Keratinocyte (primary cell): Measurements from ENCODE around the gene EYA3. TPM values are rescaled to one million over a fixed set of nuclear protein-coding genes. Genes with fewer than 3 reads are reported as not detected.

Experiments
- DNase-seq: peaks from one replicate; pipeline ENCODE4 v3.0.0-alpha.2; 2011; ENCODE audit warnings: low read depth, missing footprints, low spot score
- FAIRE-seq: peaks from 2 replicates; lab custom pipeline; 2011; peaks lifted over from hg19 to GRCh38; lab: Jason Lieb, UNC
- H2AFZ ChIP-seq: 2 replicates; pipeline ENCODE4 v1.6.0; 2012; ENCODE audit warnings: low read length, control low read depth, inconsistent platforms; ENCODE audit not compliant: control insufficient read depth
- H3K27ac ChIP-seq: 2 replicates; pipeline ENCODE4 v1.5.1; 2011; ENCODE audit warnings: low read length; ENCODE audit not compliant: control insufficient read depth, insufficient read depth
- H3K27me3 ChIP-seq: 3 replicates; pipeline ENCODE4 v1.6.0; 2011; ENCODE audit warnings: low read length; ENCODE audit not compliant: control insufficient read depth, insufficient read depth; ENCODE audit errors: extremely low read depth
- H3K36me3 ChIP-seq, 2 experiments: 2 replicates in 1 of 2; 3 replicates in 1 of 2; pipeline ENCODE4 v1.5.1; 2011; ENCODE audit warnings: low read length in 2 of 2, mild to moderate bottlenecking in 1 of 2; ENCODE audit not compliant: control insufficient read depth in 2 of 2, insufficient read depth in 2 of 2; ENCODE audit errors: extremely low read depth in 1 of 2
- H3K4me1 ChIP-seq: 3 replicates; pipeline ENCODE4 v1.5.1; 2011; ENCODE audit warnings: low read length; ENCODE audit not compliant: control insufficient read depth, insufficient read depth; ENCODE audit errors: extremely low read depth
- H3K4me2 ChIP-seq: 3 replicates; pipeline ENCODE4 v1.6.0; 2011; ENCODE audit warnings: low read depth, low read length; ENCODE audit not compliant: control insufficient read depth, insufficient read depth; ENCODE audit errors: extremely low read depth
- H3K4me3 ChIP-seq, 3 experiments: fragments of 200-600 bp in 1 of 3; sonication (generic) in 1 of 3; 2 replicates in 2 of 3; 3 replicates in 1 of 3; pipeline ENCODE4 v1.5.1; 2011 to 2016; ENCODE audit warnings: low read length in 3 of 3, mild to moderate bottlenecking in 3 of 3, control low read depth in 2 of 3, inconsistent platforms in 1 of 3, low read depth in 1 of 3, mixed read lengths in 1 of 3, mixed run types in 1 of 3, moderate library complexity in 1 of 3; ENCODE audit not compliant: control insufficient read depth in 2 of 3, insufficient read depth in 2 of 3; ENCODE audit errors: extremely low read depth in 1 of 3
- H3K79me2 ChIP-seq: 2 replicates; pipeline ENCODE4 v1.6.0; 2012; ENCODE audit warnings: low read length; ENCODE audit not compliant: control insufficient read depth, insufficient read depth
- H3K9ac ChIP-seq: 3 replicates; pipeline ENCODE4 v1.6.0; 2011; ENCODE audit warnings: low read length; ENCODE audit not compliant: control insufficient read depth, insufficient read depth; ENCODE audit errors: extremely low read depth
- H3K9me1 ChIP-seq: 3 replicates; pipeline ENCODE4 v1.6.0; 2011; ENCODE audit warnings: low read length; ENCODE audit not compliant: control insufficient read depth, insufficient read depth; ENCODE audit errors: extremely low read depth
- H3K9me3 ChIP-seq: 2 replicates; pipeline ENCODE4 v1.5.1; 2012; ENCODE audit warnings: low read depth, low read length; ENCODE audit not compliant: control insufficient read depth
- H4K20me1 ChIP-seq: 3 replicates; pipeline ENCODE4 v1.6.0; 2011; ENCODE audit warnings: low read length; ENCODE audit not compliant: control insufficient read depth, insufficient read depth; ENCODE audit errors: extremely low read depth
- EZH2 ChIP-seq: IDR thresholded peaks from one replicate; pipeline ENCODE4 v1.6.1; 2012; ENCODE audit warnings: inconsistent platforms, mild to moderate bottlenecking, low read length, moderate library complexity
- dilution Hi-C: fragments of 300-500 bp; cut with MboI; formaldehyde crosslinking; loops from one replicate; pipeline ENCODE4 v1.7.0; 2020; ENCODE audit warnings: low sequenced_read_pairs; ENCODE audit not compliant: extremely low pct_ligation_motif_present
- polyA plus RNA-seq, 5 experiments: library from polyadenylated mRNA; depleted of rRNA in 3 of 5; stranded (reverse) in 3 of 5; stranded (forward) in 1 of 5; unstranded in 1 of 5; fragments of >200 nt; gene quantifications; 1 replicate in 1 of 5; 2 replicates in 3 of 5; 3 replicates in 1 of 5; pipeline versions ENCODE4 v1.2.1 to v1.2.3, GENCODE V29; 2011 to 2012; ENCODE audit warnings: missing spikeins in 2 of 5, low read depth in 1 of 5, low replicate concordance in 1 of 5
- TF ChIP-seq, protein P1 (sequence below), 3 experiments: IDR thresholded peaks in 1 of 3; conservative IDR thresholded peaks in 1 of 3; optimal IDR thresholded peaks in 1 of 3; 2 replicates in 2 of 3; 3 replicates in 1 of 3; pipeline versions ENCODE3 to v1.5.1; 2011; ENCODE audit warnings: low read length in 3 of 3, mild to moderate bottlenecking in 3 of 3, moderate library complexity in 2 of 3, control low read depth in 1 of 3, inconsistent platforms in 1 of 3; ENCODE audit not compliant: insufficient read depth in 2 of 3; ENCODE audit errors: extremely low read depth in 1 of 3

EYA3 gene
- polyA plus RNA-seq, 1 donor (not counting 4 experiments of a cell fraction or from before 2014, with no cell fraction given) = 17.6 TPM

DNA sequence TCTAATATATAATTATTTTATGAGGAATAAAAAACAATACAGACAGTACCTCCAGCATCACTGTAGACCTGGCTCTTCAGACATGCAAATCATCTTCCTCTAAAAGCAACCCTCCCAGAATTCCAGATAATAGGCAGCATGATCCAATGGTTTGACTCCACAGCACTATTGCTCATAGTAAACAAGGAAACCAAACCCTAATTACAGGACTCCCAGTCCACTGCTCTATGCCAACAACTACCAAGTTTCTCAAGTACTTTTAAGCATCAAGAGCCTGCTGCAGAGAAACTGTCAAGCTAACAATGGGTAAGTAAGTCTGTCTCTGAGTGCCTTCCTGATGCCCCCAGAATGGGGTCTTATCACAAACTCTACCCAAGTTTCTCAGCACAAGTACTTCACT lies 57.2 kb downstream of the EYA3 start:
- H3K36me3 ChIP-seq = peaks cover 0 to 4% of the 10 kb centered on the region in 2 experiments
- dilution Hi-C loops = no loop called here
- H3K4me3 ChIP-seq = no peak overlapping the region
- H3K79me2 ChIP-seq = no peaks in the 10 kb centered on the region
- no peaks in the 10 kb centered on the region for H4K20me1 ChIP-seq
- H3K9ac ChIP-seq = no peak overlapping the region
- no peak overlapping the region for H2AFZ ChIP-seq
- H3K9me3 ChIP-seq = no peaks in the 10 kb centered on the region
- no peaks in the 10 kb centered on the region for H3K4me1 ChIP-seq
- FAIRE-seq (no peak), DNase-seq (no peak)
- no peaks in the 10 kb centered on the region for H3K9me1 ChIP-seq
- TF ChIP-seq, protein P1, sequence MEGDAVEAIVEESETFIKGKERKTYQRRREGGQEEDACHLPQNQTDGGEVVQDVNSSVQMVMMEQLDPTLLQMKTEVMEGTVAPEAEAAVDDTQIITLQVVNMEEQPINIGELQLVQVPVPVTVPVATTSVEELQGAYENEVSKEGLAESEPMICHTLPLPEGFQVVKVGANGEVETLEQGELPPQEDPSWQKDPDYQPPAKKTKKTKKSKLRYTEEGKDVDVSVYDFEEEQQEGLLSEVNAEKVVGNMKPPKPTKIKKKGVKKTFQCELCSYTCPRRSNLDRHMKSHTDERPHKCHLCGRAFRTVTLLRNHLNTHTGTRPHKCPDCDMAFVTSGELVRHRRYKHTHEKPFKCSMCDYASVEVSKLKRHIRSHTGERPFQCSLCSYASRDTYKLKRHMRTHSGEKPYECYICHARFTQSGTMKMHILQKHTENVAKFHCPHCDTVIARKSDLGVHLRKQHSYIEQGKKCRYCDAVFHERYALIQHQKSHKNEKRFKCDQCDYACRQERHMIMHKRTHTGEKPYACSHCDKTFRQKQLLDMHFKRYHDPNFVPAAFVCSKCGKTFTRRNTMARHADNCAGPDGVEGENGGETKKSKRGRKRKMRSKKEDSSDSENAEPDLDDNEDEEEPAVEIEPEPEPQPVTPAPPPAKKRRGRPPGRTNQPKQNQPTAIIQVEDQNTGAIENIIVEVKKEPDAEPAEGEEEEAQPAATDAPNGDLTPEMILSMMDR (optimal IDR thresholded peaks at IDR 0.05 in 1 of 3, IDR thresholded peaks at IDR 0.05 in 1 of 3, conservative IDR thresholded peaks at IDR 0.05 in 1 of 3; ENCODE audit: extremely low read depth in 1 of 3, insufficient read depth in 2 of 3, low read length in 3 of 3) = no peak
- TF ChIP-seq EZH2 = no peak
- no peak overlapping the region for H3K4me2 ChIP-seq
- H3K27me3 ChIP-seq = no peaks in the 10 kb centered on the region
- no peak overlapping the region for H3K27ac ChIP-seq

DNA sequence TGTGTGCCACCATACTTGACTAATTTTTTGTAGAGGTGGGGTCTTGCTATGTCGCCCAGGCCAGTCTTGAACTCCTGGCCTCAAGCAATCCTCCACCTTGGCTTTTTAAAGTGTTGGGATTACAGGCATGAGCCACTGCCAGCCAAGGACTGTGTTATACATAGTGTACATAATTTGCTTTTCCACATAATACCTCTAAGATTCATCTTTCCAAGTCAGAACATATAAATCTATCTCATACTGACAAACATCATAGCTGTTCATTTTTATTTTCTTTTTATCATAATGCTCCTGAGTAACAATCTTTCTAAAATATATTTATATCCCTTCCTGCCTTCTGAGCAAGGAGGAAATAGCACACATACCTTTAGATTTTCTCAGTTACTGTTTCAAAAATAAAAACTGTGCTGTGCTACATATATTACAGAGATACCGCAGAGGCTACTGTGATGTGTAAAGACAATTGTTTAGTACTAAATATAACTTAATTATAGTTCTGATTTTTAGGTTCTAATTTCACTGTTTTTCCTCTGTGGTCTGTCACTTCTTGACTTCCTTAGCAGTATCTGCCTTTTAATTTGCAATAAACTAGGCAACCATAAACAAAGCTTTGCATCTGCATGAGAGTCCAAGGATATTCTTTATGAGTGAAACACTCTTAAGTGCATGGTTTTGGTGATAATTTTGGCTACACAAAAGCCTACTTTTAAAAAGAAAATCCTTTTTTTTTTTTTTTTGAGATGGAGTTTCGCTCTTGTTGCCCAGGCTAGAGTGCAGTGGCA lies 59.3 kb downstream of the EYA3 start:
- Histone ChIP-seq H2AFZ (no peak overlapping the region), H3K27ac (no peak overlapping the region)
- FAIRE-seq = no peak

More for the DNA sequence above, 59.3 kb downstream of the EYA3 start:
- DNase-seq = no peak
- Histone ChIP-seq H3K79me2 (no peaks in the 10 kb centered on the region), H3K36me3 (peaks cover 0 to 2% of the 10 kb centered on the region in 2 experiments), H3K4me2 (no peak overlapping the region), H4K20me1 (no peaks in the 10 kb centered on the region), H3K9me3 (no peaks in the 10 kb centered on the region), H3K4me3 (no peak overlapping the region), H3K9me1 (no peaks in the 10 kb centered on the region), H3K27me3 (no peaks in the 10 kb centered on the region), H3K4me1 (no peaks in the 10 kb centered on the region), H3K9ac (no peak overlapping the region)
- no peak for TF ChIP-seq EZH2
- TF ChIP-seq, protein P1 (optimal IDR thresholded peaks at IDR 0.05 in 1 of 3, IDR thresholded peaks at IDR 0.05 in 1 of 3, conservative IDR thresholded peaks at IDR 0.05 in 1 of 3; ENCODE audit: extremely low read depth in 1 of 3, insufficient read depth in 2 of 3, low read length in 3 of 3) = no peak
- dilution Hi-C loops = no loop called here
